H1 (cell line): Measurements from ENCODE around the gene TEX55. TPM values are rescaled to one million over a fixed set of nuclear protein-coding genes. Genes with fewer than 3 reads are reported as not detected.

Source experiments
- CTCF ChIA-PET: fragments of 300-600 bp; sonication (Branson Sonifier 250); formaldehyde crosslinking; loops from one replicate; lab custom pipeline; 2021; ENCODE audit not compliant: partially characterized antibody; lab: Charles Lee
- POLR2A ChIA-PET: fragments of 300-600 bp; sonication (Branson Sonifier 250); formaldehyde crosslinking; loops from one replicate; lab custom pipeline; 2021; ENCODE audit warnings: inconsistent platforms; ENCODE audit not compliant: partially characterized antibody; lab: Charles Lee
- DNase-seq, 2 experiments: peaks; one replicate each; pipeline versions ENCODE4 v3.0.0 to v3.0.0-alpha.2; 2010 to 2022; ENCODE audit warnings: low spot score in 2 of 2, low read depth in 1 of 2, mixed read lengths in 1 of 2
- FAIRE-seq: peaks from 2 replicates; lab custom pipeline; 2011; peaks lifted over from hg19 to GRCh38; lab: Jason Lieb, UNC
- H2AFZ ChIP-seq: 2 replicates; pipeline ENCODE4 v1.8.1; 2012; ENCODE audit warnings: low read length, inconsistent platforms
- H2AK5ac ChIP-seq: 2 replicates; pipeline ENCODE4 v1.6.1; 2013; ENCODE audit warnings: low read depth, low read length
- H2BK120ac ChIP-seq: replicated peaks from 2 replicates; pipeline ENCODE3; 2013; ENCODE audit warnings: low read depth, low read length, inconsistent platforms
- H2BK12ac ChIP-seq: 2 replicates; pipeline ENCODE4 v1.6.1; 2013; ENCODE audit warnings: low read depth, low read length
- H2BK15ac ChIP-seq: 2 replicates; pipeline ENCODE4 v1.6.1; 2013; ENCODE audit warnings: low read length
- H2BK20ac ChIP-seq: 2 replicates; pipeline ENCODE4 v1.6.1; 2013; ENCODE audit warnings: low read length
- H2BK5ac ChIP-seq: 2 replicates; pipeline ENCODE4 v1.6.1; 2013; ENCODE audit warnings: low read depth, low read length
- H3K14ac ChIP-seq: 2 replicates; pipeline ENCODE4 v1.6.1; 2013; ENCODE audit warnings: inconsistent platforms; ENCODE audit not compliant: insufficient read length
- H3K18ac ChIP-seq: 2 replicates; pipeline ENCODE4 v1.6.1; 2013; ENCODE audit warnings: low read length; ENCODE audit errors: extremely low read depth
- H3K23ac ChIP-seq: 2 replicates; pipeline ENCODE4 v1.6.1; 2013; ENCODE audit warnings: inconsistent platforms; ENCODE audit not compliant: insufficient read length
- H3K23me2 ChIP-seq: 2 replicates; pipeline ENCODE4 v1.6.1; 2013; ENCODE audit warnings: low read depth, low read length
- H3K27ac ChIP-seq: 2 replicates; pipeline ENCODE4 v1.6.1; 2011; ENCODE audit warnings: low read depth, low read length, inconsistent platforms
- H3K27me3 ChIP-seq, 4 experiments: replicated peaks in 1 of 4; 1 replicate in 1 of 4; 2 replicates in 3 of 4; pipeline versions ENCODE4 v1.6.1 to v1.8.1; 2011 to 2013; ENCODE audit warnings: low read length in 3 of 4, mild to moderate bottlenecking in 3 of 4, inconsistent platforms in 2 of 4, mixed read lengths in 2 of 4, moderate library complexity in 1 of 4; ENCODE audit not compliant: control insufficient read depth in 3 of 4, insufficient read depth in 3 of 4; ENCODE audit errors: extremely low read depth in 1 of 4
- H3K36me3 ChIP-seq, 4 experiments: 2 replicates each; pipeline versions ENCODE4 v1.6.1 to v1.8.1; 2011 to 2013; ENCODE audit warnings: mild to moderate bottlenecking in 4 of 4, low read length in 3 of 4, moderate library complexity in 2 of 4, control low read depth in 1 of 4, inconsistent platforms in 1 of 4; ENCODE audit not compliant: insufficient read depth in 4 of 4, control insufficient read depth in 2 of 4
- H3K4ac ChIP-seq: replicated peaks from 2 replicates; pipeline ENCODE3; 2013; ENCODE audit warnings: low read length, low read depth, mixed read lengths, inconsistent platforms; ENCODE audit not compliant: insufficient read length
- H3K4me1 ChIP-seq, 4 experiments: replicated peaks in 1 of 4; 1 replicate in 1 of 4; 2 replicates in 3 of 4; pipeline versions ENCODE4 v1.6.1 to v1.8.1; 2011 to 2013; ENCODE audit warnings: low read length in 3 of 4, inconsistent platforms in 2 of 4, mixed read lengths in 1 of 4; ENCODE audit not compliant: insufficient read depth in 4 of 4, control insufficient read depth in 3 of 4
- H3K4me2 ChIP-seq, 2 experiments: 2 replicates each; pipeline versions ENCODE4 v1.6.1 to v1.8.1; 2011 to 2013; ENCODE audit warnings: low read depth in 2 of 2, low read length in 2 of 2, control low read depth in 1 of 2, inconsistent platforms in 1 of 2, mild to moderate bottlenecking in 1 of 2; ENCODE audit not compliant: insufficient read depth in 1 of 2
- H3K4me3 ChIP-seq, 4 experiments: fragments of 200-600, 300-600 bp in 1 of 4; sonication (generic), shearing (Covaris generic), sonication (Bioruptor Twin) in 1 of 4; 2 replicates each; pipeline versions ENCODE4 v1.5.1 to v1.8.1; 2011 to 2016; ENCODE audit warnings: low read length in 4 of 4, low read depth in 3 of 4, control low read depth in 2 of 4, inconsistent platforms in 2 of 4, mild to moderate bottlenecking in 2 of 4, mixed read lengths in 1 of 4, moderate library complexity in 1 of 4; ENCODE audit not compliant: insufficient read depth in 2 of 4; ENCODE audit errors: extremely low read depth in 1 of 4
- H3K56ac ChIP-seq: replicated peaks from 2 replicates; pipeline ENCODE3; 2013; ENCODE audit warnings: low read depth, mild to moderate bottlenecking, mixed read lengths, low read length, inconsistent platforms; ENCODE audit not compliant: insufficient read length
- H3K79me1 ChIP-seq: 2 replicates; pipeline ENCODE4 v1.6.1; 2013; ENCODE audit warnings: low read depth, low read length, control low read depth
- H3K79me2 ChIP-seq, 2 experiments: 2 replicates each; pipeline versions ENCODE4 v1.6.1 to v1.8.1; 2012 to 2013; ENCODE audit warnings: low read length in 2 of 2, mild to moderate bottlenecking in 2 of 2, inconsistent platforms in 1 of 2; ENCODE audit not compliant: insufficient read depth in 2 of 2, control insufficient read depth in 1 of 2
- H3K9ac ChIP-seq, 4 experiments: replicated peaks in 1 of 4; 1 replicate in 1 of 4; 2 replicates in 3 of 4; pipeline versions ENCODE4 v1.6.1 to v1.8.1; 2011 to 2013; ENCODE audit warnings: low read depth in 3 of 4, low read length in 3 of 4, control low read depth in 2 of 4, mild to moderate bottlenecking in 2 of 4, moderate library complexity in 2 of 4, inconsistent platforms in 1 of 4; ENCODE audit errors: extremely low read depth in 1 of 4
- H3K9me3 ChIP-seq, 2 experiments: 2 replicates each; pipeline versions ENCODE4 v1.6.1 to v1.8.1; 2012 to 2013; ENCODE audit warnings: mild to moderate bottlenecking in 2 of 2, moderate library complexity in 2 of 2, control low read depth in 1 of 2, inconsistent platforms in 1 of 2, low read depth in 1 of 2, low read length in 1 of 2, mixed read lengths in 1 of 2; ENCODE audit not compliant: insufficient read depth in 2 of 2
- H4K20me1 ChIP-seq, 2 experiments: replicated peaks in 1 of 2; 2 replicates each; pipeline versions ENCODE3 to v1.8.1; 2011 to 2013; ENCODE audit warnings: inconsistent platforms in 2 of 2, low read length in 2 of 2, mild to moderate bottlenecking in 1 of 2; ENCODE audit not compliant: insufficient read depth in 2 of 2, control insufficient read depth in 1 of 2
- H4K5ac ChIP-seq: 2 replicates; pipeline ENCODE4 v1.6.1; 2013; ENCODE audit warnings: low read length, low read depth, mixed read lengths, inconsistent platforms; ENCODE audit not compliant: insufficient read length
- H4K8ac ChIP-seq: 2 replicates; pipeline ENCODE4 v1.8.0; 2013; ENCODE audit warnings: mild to moderate bottlenecking, moderate library complexity, low read length, inconsistent platforms; ENCODE audit not compliant: insufficient read depth; ENCODE audit errors: extremely low read depth
- H4K91ac ChIP-seq: replicated peaks from 2 replicates; pipeline ENCODE3; 2013; ENCODE audit warnings: low read length, mixed read lengths, inconsistent platforms; ENCODE audit not compliant: insufficient read length
- JUN ChIP-seq: IDR thresholded peaks from 2 replicates; pipeline ENCODE4 v1.6.1; 2011; ENCODE audit warnings: low read depth, mild to moderate bottlenecking, improper control_type of control experiment, low read length
- WGBS, 2 experiments: shearing (Covaris generic) in 1 of 2; methylation state at CpG; one replicate each; pipeline versions ENCODE4 v1.1.6 to v1.1.7; 2013 to 2015; ENCODE audit warnings: low lambda C conversion rate in 2 of 2, mixed read lengths in 2 of 2, inconsistent platforms in 1 of 2, low coverage in 1 of 2, missing lambda C conversion rate in 1 of 2; ENCODE audit not compliant: insufficient replicate concordance in 2 of 2, insufficient coverage in 1 of 2, insufficient read length in 1 of 2; ENCODE audit errors: extremely low coverage in 1 of 2, missing lambda C conversion rate in 1 of 2; 5-methylcytosine and 5-hydroxymethylcytosine counted together
- polyA plus RNA-seq, 7 experiments: library from polyadenylated mRNA; depleted of rRNA in 3 of 7; stranded (reverse) in 5 of 7; unstranded in 2 of 7; fragments of >200 nt in 5 of 7; fragments of 200-250 nt in 2 of 7; gene quantifications; 1 replicate in 5 of 7; 2 replicates in 1 of 7; 4 replicates in 1 of 7; pipeline versions ENCODE4 v1.2.1 to v1.2.3, GENCODE V29; 2011 to 2013; ENCODE audit warnings: missing spikeins in 2 of 7, mixed read lengths in 2 of 7
- total RNA-seq: library from RNA; stranded (reverse); fragmentation: NEBNext Ultra II Directional; extraction: Animal tissue kit (Norgen Biotek cat#: 25700); gene quantifications from 2 replicates; pipeline ENCODE4 v1.2.1, GENCODE V29; 2021

The TEX55 gene
- total and polyA plus RNA-seq, 2 of the 8 experiments (the other 6 are each of a cell fraction or from before 2014, with no cell fraction given): not detected

- Histone ChIP-seq H4K91ac (no peak overlapping the region), H3K4me2 (no peak overlapping the region), H3K23me2 (no peaks in the 10 kb centered on the region), H3K4me1 (no peaks in the 10 kb centered on the region), H3K27me3 (no peaks in the 10 kb centered on the region), H3K23ac (no peak overlapping the region), H2BK15ac (no peak overlapping the region), H4K20me1 (no peaks in the 10 kb centered on the region), H3K79me2 (no peaks in the 10 kb centered on the region), H3K27ac (no peak overlapping the region), H4K5ac (no peak overlapping the region), H2BK20ac (no peak overlapping the region), H3K4me3 (no peak overlapping the region), H2BK5ac (no peak overlapping the region), H3K4ac (no peak overlapping the region), H3K36me3 (no peaks in the 10 kb centered on the region), H3K9me3 (no peaks in the 10 kb centered on the region), H2AK5ac (no peak overlapping the region), H2BK12ac (no peak overlapping the region), H3K56ac (no peak overlapping the region), H2BK120ac (no peak overlapping the region), H3K14ac (no peak overlapping the region), H3K9ac (no peak overlapping the region), H4K8ac (no peak overlapping the region), H2AFZ (no peak overlapping the region), H3K18ac (no peak overlapping the region), H3K79me1 (no peaks in the 10 kb centered on the region)
- TF ChIP-seq JUN: no peak
- ChIA-PET CTCF (interaction anchor here (0.6 to 18.0 kb wide), 14 partner anchors 8 to 593 kb away, joined by 3 to 619 read pairs (median 5); partner anchors contain the start of gene IGSF11), POLR2A (no interaction called here)
- FAIRE-seq: no peak
- no peak for DNase-seq
- 89% methylated on average over 3 of the region's 3 CpGs; no CpG with 5 or more reads in 1 of the 2 experiments for WGBS, 2 experiments
These were observed 48.0 kb upstream of the TEX55 start for GRCh38 chr3:119098003-119098402.
